ENCODE data around the gene SYNGR1. TPM values are rescaled to one million over a fixed set of nuclear protein-coding genes. Genes with fewer than 3 reads are reported as not detected.
"Not testable (repeated sequence)": the region's sequence is repeated elsewhere in the genome, so short reads cannot be mapped to it uniquely, and the experiment has no call there.

The SYNGR1 gene
- total and polyA plus RNA-seq, 12 donors, result 29.8 to 85.8 (median 41.6) TPM

DNA sequence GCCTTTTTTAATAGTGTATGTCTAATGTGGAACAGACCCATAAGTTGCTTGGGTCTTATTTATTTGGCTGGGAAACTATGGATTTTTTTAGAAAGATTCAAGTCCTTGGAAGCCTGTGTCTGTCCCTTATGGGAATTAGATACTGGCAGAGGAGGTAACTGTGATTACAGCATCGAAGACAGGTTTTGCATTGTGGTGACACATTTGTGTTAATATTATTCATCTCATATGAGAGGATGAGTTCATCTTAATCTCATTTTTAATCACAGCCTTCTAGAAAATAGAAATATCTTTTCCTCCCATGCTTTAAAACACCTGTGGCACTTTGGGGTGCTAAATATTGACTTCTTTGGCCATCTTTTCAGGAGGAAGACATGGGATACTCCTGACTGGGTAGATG, 59.0 kb downstream of the SYNGR1 start:
- intact Hi-C loops (cut with DNase I), result loop anchor here in 2 of 10 donors (10.0 kb wide), 2 partner anchors 96 to 106 kb away; partner anchors contain the start of gene MIEF1 (in 1 of the 2)
- ATAC-seq, result no peak
- TF ChIP-seq, protein P1, sequence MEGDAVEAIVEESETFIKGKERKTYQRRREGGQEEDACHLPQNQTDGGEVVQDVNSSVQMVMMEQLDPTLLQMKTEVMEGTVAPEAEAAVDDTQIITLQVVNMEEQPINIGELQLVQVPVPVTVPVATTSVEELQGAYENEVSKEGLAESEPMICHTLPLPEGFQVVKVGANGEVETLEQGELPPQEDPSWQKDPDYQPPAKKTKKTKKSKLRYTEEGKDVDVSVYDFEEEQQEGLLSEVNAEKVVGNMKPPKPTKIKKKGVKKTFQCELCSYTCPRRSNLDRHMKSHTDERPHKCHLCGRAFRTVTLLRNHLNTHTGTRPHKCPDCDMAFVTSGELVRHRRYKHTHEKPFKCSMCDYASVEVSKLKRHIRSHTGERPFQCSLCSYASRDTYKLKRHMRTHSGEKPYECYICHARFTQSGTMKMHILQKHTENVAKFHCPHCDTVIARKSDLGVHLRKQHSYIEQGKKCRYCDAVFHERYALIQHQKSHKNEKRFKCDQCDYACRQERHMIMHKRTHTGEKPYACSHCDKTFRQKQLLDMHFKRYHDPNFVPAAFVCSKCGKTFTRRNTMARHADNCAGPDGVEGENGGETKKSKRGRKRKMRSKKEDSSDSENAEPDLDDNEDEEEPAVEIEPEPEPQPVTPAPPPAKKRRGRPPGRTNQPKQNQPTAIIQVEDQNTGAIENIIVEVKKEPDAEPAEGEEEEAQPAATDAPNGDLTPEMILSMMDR (IDR thresholded peaks at IDR 0.05), result no peak
- H3K9me3 ChIP-seq, result no peaks in the 10 kb centered on the region
- DNase-seq, result no peak
- peaks cover 0 to 72% (median 16%) of the 10 kb centered on the region in 9 donors for H3K4me1 ChIP-seq
- H3K36me3 ChIP-seq, result peaks cover 0 to 17% (median 0%) of the 10 kb centered on the region in 9 donors
- H3K27ac ChIP-seq, result no peak overlapping the region
- H3K4me3 ChIP-seq, result no peak overlapping the region
- 56 to 67% methylated on average over 1 of the region's 1 CpG for WGBS, 2 donors
- H3K27me3 ChIP-seq, result no peaks in the 10 kb centered on the region

DNA sequence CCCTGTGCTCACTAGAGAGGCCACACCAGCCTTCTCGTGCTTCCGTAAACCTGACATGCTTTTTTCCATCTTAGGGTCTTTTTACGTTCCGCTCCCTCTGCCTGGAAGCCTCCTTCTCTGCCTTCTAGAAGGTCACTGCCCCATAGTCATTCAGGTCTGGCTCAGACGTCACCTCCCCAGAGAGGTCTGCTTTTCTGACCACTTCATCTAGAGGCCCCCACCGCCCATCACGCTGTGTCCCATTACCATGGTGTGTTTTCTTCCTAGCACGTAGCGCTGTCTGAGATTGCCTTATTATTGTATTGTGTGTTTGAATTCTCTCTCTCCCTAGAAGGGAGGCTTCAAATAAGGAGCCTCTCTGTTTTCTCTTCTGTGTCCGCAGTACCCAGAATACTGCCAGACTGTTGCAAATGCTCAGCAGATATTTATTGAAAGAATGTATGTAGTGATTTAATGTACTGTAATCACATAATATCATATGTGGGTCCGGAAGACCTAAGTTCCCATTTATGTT, 59.8 kb downstream of the SYNGR1 start:
- H3K27ac ChIP-seq, result no peak overlapping the region
- peaks cover 0 to 13% (median 0%) of the 10 kb centered on the region in 9 donors for H3K36me3 ChIP-seq
- no peaks in the 10 kb centered on the region for H3K9me3 ChIP-seq
- 91 to 93% methylated on average over 11 of the region's 11 CpGs for WGBS, 2 donors
- TF ChIP-seq, protein P1 (IDR thresholded peaks at IDR 0.05), result no peak
- H3K4me1 ChIP-seq, result peaks cover 2 to 80% (median 21%) of the 10 kb centered on the region in 9 donors
- H3K4me3 ChIP-seq, result no peak overlapping the region
- ATAC-seq, result no peak
- no peak for DNase-seq
- no peaks in the 10 kb centered on the region for H3K27me3 ChIP-seq
- intact Hi-C loops (cut with DNase I), result loop anchor here in 2 of 10 donors (10.0 kb wide), 2 partner anchors 95 to 105 kb away; partner anchors contain the start of gene MIEF1 (in 1 of the 2)

DNA sequence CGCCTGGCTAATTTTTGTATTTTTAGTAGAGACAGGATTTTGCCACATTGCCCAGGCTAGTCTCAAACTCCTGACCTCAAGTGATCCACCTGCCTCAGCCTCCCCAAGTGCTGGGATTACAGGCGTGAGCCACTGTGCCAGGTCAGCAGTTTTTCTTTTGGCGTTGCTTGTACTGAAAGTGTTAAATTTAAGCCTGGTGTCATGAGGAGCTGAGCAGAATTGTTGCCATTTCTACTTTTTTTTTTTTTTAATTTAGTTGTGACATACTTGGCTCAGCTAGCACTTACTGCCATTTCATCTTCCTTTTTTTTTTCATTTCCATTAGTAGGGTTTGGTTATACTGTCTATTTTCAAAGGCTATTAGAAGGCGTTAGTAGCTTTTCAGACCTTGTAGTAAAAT, 60.5 kb downstream of the SYNGR1 start:
- DNase-seq (no peak), ATAC-seq (no peak)
- Histone ChIP-seq H3K9me3 (no peaks in the 10 kb centered on the region), H3K36me3 (peaks cover 0 to 20% (median 0%) of the 10 kb centered on the region in 9 donors), H3K27ac (no peak overlapping the region), H3K4me1 (peaks cover 5 to 84% (median 21%) of the 10 kb centered on the region in 9 donors), H3K27me3 (no peaks in the 10 kb centered on the region), H3K4me3 (no peak overlapping the region)
- intact Hi-C loops (cut with DNase I), result no loop called here
- TF ChIP-seq, protein P1 (IDR thresholded peaks at IDR 0.05), result no peak
- 93 to 95% methylated on average over 4 of the region's 4 CpGs for WGBS, 2 donors

DNA sequence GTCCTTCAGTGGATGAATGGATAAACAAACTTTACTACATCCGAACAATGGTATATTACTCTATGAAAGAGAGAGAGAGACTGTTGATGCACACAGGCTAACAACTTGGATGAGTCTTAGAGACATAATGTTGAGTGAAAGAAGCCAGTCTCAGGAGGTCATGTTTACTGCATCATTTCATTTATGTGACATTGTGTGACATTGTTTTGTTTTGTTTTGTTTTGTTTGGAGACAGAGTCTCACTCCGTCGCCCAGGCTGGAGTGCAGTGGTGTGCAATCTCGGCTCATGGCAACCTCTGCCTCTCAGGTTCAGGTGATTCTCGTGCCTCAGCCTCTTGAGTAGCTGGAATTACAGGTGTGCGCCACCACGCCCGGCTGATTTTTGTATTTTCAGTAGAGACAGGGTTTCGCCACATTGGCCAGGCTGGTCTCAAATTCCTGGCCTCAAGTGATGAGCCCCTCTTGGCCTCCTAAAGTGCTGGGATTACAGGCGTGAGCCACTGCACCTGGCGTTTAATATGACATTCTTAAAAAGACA, 62.1 kb downstream of the SYNGR1 start:
- H3K27me3 ChIP-seq; H3K27ac ChIP-seq; intact Hi-C loops (cut with DNase I); H3K4me3 ChIP-seq; H3K9me3 ChIP-seq; DNase-seq; ATAC-seq: not testable (repeated sequence)
- peaks cover 0 to 30% (median 9%) of the 10 kb centered on the region in 9 donors for H3K36me3 ChIP-seq
- WGBS, 2 donors, result 90% methylated on average over 11 of the region's 11 CpGs
- H3K4me1 ChIP-seq, result peaks cover 5 to 77% (median 25%) of the 10 kb centered on the region in 9 donors

DNA sequence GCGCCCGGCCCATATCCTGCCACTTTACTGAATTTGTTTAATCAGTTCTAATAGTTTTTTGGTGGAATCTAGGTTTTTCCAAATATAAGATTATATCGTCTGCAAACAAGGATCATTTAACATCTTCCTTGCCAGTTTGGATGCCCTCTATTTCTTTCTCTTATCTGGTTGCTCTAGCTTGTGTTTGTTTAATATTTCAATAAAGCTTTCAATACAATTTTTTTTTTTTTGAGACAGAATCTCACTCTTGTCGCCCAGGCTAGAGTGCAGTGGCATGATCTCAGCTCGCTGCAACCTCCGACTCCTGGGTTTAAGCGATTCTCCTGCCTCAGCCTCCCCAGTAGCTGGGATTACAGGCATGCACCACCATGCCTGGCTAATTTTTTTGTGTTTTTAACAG, 63.4 kb downstream of the SYNGR1 start:
- H3K27me3 ChIP-seq; intact Hi-C loops (cut with DNase I); H3K4me3 ChIP-seq; DNase-seq; H3K9me3 ChIP-seq; H3K27ac ChIP-seq; ATAC-seq: not testable (repeated sequence)
- 92 to 93% methylated on average over 7 of the region's 7 CpGs for WGBS, 2 donors
- H3K4me1 ChIP-seq, result peaks cover 5 to 70% (median 25%) of the 10 kb centered on the region in 9 donors
- peaks cover 0 to 43% (median 19%) of the 10 kb centered on the region in 9 donors for H3K36me3 ChIP-seq

Measured in heart right ventricle (tissue), 16 donors.